ENCODE data around the gene TGFBR3.
"Not testable (repeated sequence)": the region's sequence is repeated elsewhere in the genome, so short reads cannot be mapped to it uniquely, and the experiment has no call there.

TGFBR3 gene

DNA sequence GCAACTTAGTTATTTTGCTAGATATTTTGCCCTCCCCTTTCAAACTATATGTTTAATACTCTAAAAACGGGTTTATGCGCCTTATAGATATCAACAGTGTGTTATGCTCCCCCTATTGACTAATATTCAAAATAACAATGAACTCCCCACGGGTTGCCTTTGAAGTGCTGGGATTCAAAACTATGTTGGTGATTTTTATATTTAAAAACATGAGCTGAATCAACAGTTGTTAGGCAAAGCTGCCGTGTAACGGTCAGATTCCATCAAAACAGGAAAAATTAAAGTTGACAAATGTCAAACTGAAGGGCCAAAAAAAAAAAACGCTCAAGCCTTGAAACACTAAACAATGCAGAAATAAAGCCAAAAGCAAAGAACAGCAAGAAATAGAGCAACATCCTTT, 2.5 kb downstream of the TGFBR3 start:
- no peak for DNase-seq (ENCODE audit: low spot score)

DNA sequence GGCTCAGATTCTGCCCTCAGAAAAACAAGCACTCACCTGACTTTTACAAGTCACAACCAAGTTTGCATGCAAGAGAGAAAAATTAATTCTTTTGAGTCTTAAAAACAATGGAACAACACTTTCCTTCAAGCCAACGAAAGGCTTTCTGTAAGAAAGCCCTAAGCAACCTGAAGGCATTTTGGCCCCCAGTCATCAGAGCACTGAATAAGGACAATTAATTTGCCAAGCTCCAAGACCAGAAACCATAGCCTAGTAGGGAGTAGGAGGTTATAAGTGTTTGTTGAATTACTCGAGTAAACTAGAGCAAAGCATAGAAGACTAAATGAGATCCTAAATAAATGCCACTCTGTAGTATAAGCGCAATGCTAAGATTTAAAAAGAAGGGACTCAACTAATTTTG, 4.7 kb downstream of the TGFBR3 start:
- peak; percentile 16 for DNase-seq (ENCODE audit: low spot score)

DNA sequence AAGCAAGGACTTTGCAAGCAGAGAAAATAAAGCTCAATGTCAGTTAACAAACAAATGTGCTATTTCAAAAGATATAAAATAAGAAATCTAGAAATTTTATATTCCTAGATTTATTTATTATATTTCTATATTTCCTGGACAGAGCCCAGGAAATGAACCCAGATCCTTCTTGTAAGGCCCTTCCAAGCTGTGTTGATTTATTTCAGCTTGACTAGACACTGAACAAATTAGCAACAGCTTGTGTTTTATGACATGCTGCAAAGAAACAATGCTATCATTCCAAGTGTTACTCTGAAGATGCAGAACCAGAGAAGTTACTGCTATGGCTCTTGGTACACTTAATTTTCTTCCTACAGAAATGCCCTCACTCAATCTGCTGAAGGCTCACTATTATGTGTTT, 6.2 kb downstream of the TGFBR3 start:
- DNase-seq (ENCODE audit: low spot score) = peak; percentile 10

DNA sequence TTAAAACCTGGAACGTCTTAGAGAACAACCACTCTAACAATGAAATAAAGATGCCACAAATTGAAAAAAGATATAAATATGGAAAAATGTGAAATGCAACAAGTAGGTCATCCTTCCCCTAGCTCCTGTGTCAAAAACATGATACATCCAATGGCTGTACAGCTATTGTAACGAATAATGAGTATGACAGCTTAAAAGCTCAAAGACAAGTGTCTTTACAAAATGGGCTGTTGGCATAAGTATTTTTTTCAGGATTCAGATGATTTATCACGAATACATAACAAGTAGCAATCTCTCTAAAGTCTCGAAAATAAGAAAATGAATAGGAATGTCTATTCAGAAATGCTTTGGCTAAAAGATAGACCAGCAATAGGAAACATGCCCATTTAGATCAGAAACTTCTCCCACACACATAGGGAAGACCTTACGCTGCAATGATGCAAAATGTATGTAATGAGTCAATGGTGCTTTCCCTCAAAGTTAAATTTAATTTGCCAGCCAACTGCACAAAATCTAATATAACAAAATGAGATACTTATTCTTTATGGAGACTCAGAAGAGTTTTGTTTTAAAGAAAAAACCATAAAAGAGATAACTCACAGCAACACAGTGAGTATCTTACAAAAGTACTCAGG, 8.3 kb downstream of the TGFBR3 start:
- no peak for DNase-seq (ENCODE audit: low spot score)

DNA sequence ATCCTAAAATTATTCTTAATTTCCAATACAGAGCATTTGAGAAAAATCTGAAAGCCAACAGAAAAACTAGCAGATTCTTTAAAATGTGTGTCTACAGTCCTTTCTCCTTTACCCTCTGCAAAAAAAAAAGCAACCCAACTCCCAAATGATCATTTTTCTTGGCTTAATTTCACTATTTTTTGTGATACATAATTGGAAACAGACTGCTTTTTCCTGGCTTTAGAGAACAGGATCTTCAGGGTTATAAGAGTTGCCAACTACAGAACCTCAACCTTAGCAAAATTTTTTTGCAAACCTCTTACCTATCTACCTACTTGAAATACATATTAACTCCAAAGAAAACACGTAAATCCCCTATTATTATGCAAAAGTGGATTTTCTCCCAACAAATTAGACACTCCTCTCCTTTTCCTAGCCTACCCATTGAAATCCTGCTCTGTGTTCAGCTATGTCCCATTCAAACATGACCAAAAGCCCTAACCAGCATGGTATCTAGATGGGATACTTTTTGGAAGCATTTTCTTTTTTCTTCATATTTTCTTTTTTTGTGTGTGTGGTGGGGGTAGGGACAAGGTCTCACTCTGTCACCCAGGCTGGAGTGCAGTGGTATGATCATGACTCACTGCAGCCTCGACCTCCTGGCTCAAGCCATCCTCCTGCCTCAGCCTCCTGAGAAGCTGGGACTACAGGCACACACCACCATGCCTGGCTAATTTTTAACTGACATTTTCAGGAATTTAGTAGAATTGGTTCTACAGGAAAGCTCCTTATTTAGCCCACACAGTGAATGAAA, 9.0 kb downstream of the TGFBR3 start:
- no peak for DNase-seq (ENCODE audit: low spot score)

DNA sequence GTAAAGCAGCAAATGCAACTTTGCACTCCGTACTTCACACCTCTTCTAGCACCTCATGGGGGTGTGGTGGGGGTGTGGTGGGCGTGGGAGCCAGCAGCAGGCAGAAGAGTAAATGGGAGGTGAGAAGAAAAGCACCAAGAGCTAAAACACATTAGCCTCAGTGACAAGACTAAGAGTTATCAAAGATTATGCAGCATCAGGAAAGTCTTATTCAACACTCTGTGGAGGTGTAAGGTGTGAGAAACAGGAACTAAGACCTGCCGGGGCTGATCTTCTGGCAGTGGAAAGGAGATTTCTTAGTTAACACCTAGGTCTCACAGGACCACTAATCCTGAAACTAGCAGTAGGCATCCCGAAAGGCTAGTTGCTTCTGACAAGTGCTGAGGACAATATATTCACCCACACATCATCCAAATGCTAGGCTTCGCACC, 9.9 kb downstream of the TGFBR3 start:
- no peak for DNase-seq (ENCODE audit: low spot score)

DNA sequence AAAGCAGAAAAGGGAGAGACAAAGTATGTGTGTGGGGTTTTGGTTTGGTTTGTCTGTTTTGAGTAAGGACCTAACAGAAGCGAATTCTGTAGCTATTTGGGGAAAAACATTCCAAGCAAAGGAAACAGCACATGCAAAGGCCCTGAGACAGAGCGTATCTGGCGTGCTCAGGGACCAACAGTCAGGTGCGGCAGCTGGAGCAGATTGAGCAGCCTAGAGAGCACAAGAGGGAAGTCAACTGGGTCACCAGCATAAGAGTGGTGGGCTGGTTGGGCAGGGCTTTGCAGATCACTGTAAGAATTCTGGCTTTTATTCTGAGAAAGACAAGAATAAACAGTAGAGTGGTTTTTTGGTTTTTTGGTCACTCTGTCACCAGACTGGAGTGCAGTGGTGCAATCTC, 11.8 kb downstream of the TGFBR3 start:
- DNase-seq (ENCODE audit: low spot score) = no peak

DNA sequence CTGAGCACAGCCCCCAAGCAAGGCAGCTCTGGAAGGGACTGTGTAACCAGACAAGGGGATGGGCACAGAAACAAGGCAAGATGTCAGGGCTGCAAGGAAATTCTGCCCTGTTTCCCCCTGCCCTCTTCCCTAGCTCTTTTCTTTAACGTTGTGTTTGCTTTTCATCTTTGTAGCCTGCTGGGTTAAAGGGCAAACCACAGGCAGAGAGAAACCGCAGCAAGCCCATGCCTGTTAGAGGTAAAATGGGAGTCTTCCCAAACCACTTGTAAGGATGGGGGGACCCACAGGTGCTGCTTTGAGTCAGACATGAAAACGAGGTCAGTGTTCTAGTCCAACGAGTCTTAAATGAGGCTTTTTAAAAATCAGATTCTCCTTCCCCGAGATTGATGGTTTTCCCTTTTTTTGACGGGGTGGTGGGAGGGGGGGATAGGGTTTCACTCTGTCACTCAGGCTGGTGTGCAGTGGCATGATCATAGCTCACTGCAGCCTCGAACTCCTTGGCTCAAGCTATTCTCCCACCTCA, 13.3 kb downstream of the TGFBR3 start:
- no peak for DNase-seq (ENCODE audit: low spot score)

DNA sequence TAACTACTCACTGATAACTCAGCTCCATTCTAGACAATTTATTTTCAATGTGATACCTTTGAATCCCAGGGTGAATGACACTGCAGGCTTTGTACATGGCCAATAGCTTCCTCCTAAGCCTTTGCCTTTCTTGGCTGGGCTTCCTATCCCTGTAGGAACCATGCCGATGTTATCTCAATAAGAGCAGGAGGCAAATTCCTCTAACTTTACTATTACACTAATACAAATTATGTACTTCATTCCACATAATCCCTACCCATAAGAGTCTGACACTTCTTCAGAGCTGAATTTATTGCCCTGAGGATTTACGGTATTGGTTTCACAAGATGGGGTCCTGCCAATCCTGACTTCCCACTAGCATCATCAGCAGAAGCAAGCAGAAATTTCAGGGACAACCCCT, 14.0 kb downstream of the TGFBR3 start:
- DNase-seq (ENCODE audit: low spot score) = no peak

DNA sequence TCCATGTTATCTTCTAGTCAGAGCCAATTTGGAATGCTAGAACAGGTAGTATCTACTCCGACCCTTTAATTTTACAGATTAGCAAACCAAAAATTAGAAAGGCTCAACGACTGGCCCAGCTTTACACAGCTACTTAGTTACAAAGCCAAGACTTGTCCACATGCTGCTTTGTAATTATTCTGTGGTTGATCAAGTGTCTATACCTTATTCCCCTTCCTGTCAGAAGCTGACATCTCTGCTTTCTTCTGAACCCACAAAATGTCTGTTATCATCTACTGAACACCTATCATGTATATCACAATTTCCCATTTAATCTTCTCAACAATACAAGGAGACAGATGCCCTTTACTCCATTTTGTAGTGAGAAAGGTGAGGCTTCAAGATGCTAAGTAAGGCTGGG, 15.6 kb downstream of the TGFBR3 start:
- no peak for DNase-seq (ENCODE audit: low spot score)

DNA sequence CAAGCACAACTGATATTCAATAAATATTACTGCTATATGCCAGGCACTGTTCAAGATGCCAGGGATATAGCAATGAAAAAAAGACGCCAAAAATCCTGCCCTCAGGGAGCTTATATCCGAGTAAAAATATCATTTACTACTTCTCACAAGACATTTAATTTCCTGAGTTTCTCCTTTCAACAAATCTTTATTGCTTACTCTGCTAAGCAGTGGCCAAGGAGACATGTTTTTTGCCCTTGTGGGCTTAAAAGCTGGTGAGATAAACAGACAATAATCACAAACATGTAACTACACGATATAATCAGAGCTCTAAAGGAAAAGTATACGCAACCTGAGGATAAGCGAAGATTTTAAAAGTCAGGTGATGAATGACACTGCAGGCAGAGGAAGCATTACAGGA, 19.5 kb downstream of the TGFBR3 start:
- no peak for DNase-seq (ENCODE audit: low spot score)

DNA sequence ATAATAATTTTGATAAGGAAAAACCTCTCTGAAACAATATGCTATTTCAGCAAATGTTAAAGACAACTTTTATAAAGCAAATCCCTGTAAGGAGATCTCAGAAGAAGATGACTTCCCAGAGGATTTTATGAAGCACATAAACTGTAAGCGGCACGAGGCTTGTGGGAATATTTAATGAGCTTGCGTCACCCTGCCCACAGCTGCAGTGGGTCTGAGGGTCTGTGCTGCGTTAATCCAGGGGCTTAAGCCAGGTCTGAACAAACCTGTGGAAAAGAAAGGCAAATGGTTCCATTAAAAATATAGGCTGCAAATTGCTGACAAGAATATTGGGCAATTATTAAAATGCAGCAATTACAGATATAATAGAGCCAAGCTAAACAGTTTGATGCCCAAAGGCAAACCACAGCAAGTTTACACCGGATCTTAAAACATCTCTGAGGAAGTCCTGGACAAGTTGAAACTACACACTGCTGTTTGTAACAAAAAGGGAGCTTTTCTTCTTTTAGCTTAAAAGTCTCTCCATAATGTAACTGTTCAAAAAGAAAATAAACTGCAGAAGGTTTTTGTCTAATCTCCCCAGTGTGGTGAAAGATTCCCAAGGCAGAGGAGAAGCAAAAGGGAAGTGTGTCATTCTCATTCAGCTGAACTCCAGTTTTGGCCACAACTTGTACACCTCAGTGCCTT, 21.8 kb downstream of the TGFBR3 start:
- no peak for DNase-seq (ENCODE audit: low spot score)

DNA sequence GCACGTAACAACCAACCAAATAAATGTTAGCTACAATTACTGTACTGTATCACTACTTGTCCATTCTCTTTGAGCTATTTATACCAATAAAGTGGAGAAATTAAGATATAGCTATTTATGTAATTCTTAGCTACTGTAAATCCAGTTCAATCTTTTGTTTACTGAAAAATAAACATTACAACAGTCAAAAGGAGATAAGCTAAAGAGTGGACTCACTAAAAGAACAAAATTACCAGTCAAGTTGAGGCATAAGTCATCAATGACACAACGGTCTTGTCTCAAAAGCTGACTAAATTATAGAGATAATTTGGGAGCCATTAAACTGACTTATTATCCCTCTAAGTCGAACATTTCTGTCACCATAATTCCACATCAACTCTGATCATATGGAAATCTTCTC, 22.5 kb downstream of the TGFBR3 start:
- DNase-seq (ENCODE audit: low spot score) = no peak

DNA sequence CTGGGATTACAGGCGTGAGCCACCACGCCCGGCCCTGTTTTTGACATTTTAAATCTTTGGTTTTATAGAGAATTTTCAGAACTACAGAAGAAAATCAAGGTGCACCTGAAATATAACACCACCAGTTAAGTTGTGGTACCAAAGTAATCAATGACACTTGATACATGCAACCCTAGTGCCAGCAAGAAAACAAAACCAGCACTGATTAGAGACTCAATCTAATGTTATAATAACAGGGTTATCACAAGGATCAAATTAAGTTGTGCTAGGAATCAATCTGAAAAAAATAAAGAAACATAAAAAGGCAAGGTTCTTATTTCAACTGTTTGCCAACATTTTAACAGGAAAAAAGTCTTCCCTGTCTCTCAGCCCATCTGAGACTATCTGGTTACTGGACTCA, 23.8 kb downstream of the TGFBR3 start:
- DNase-seq (ENCODE audit: low spot score) = no peak

DNA sequence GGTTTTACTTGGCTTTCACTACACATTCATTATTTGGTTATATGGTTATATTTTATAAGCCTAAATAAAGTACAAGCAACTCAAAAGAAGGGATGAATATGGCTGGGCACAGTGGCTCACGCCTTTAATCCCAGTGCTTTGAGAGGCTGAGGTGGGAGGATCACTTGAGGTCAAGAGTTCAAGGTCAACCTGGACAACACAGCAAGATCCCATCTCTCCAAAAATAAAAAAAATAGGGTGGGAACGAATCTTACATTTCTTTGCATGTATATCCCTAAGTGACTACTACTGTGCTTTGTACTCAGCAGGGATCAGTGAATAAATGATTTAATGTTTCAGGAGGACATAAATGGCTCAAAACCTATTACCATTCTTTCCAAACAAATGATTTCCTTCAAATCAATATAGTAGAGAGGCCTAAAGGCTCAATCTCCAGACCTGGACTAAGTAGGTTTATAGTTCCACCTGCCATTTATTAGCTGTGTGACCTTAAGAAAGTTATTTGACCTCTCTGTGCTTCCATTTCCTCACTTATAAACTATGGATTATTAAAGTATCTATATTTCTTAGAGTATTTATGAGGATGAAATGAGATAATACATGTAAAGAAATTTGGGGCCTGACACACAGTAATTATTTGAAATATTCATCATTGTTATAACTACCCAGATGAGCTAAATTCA, 28.3 kb downstream of the TGFBR3 start:
- DNase-seq (ENCODE audit: low spot score) = no peak

DNA sequence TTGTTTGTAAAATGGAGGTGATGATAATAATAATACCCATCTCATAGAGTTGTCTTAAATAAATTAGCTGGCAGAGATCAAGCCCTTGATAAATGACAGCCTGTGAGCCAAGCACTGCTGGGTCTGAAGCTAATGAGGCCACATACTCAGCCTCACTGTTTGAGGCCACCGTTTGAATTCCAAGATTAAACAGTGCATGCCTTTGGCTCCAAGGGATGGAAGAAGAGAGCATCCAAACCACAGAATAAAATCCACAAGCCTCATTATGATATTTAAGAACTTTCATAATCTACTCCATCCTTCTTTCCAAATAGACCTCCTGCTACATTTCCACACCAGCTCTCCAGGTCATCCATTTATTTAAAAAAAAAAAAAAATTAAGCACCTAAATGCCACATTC, 29.0 kb downstream of the TGFBR3 start:
- DNase-seq (ENCODE audit: low spot score) = no peak

DNA sequence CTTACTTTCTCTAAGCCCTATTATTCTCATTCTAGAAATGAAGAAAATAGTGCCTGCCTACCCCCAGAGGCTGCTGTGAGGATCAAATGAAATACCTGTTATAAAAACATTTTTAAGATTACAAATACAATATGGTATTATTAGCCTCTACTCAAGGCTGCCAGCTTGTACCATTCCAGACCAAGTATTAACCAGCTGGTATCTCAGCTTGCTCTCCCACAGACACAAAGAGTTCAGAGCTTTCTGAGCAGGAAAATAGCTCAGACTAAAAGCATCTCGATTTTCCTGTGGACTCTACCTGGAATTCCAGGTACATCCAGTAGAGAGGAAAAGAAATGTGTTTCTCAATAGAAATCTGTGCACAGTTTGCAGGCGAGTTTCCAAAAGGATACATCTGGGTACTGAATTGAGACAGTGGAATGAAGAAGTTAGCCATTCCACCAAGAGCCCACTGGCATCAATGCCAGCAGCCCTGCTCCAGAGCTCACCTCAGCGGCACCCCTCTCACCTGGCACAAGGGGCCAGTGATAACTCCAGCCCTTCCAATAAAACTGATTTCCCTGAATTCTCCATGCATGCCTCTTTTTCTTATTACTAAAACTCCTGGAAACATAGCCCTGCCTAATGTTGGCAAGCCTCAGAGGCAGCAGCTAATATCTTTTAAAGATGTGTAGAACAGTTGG, 31.0 kb downstream of the TGFBR3 start:
- no peak for DNase-seq (ENCODE audit: low spot score)

DNA sequence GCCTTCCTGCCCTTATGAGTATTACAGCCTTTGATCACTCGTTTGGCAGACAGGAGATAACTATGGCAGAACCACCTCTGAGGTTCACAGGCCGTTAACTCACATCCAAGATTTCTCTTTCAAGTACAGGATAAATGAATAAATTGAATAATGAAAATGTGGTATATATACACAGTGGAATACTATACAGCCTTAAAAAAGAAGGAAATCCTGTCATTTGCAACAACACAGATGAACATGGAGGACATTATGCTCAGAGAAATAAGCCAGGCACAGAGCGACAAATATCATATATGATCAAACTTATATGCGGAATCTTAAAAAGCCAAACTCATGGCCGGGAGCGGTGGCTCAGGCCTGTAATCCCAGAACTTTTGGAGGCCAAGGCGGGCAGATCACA, 32.6 kb downstream of the TGFBR3 start:
- no peak for DNase-seq (ENCODE audit: low spot score)

DNA sequence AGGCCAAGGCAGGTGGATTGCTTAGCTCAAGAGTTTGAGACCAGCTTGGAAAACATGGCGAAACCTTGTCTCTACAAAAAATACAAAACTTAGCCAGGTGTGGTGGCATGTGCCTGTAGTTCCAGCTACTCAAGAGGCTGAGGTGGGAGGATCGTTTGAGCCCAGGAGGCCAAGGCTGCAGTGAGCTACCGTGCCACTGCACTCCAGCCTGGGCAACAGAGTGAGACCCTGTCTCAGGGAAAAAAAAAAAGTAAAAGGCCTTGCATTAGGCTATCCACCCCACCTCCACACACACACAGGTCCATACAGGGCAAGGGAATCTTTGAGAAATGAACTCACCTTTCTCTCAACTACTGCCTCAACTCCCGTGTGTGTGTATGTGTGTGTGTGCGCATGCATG, 33.9 kb downstream of the TGFBR3 start:
- not testable (repeated sequence) for DNase-seq (ENCODE audit: low spot score)

DNA sequence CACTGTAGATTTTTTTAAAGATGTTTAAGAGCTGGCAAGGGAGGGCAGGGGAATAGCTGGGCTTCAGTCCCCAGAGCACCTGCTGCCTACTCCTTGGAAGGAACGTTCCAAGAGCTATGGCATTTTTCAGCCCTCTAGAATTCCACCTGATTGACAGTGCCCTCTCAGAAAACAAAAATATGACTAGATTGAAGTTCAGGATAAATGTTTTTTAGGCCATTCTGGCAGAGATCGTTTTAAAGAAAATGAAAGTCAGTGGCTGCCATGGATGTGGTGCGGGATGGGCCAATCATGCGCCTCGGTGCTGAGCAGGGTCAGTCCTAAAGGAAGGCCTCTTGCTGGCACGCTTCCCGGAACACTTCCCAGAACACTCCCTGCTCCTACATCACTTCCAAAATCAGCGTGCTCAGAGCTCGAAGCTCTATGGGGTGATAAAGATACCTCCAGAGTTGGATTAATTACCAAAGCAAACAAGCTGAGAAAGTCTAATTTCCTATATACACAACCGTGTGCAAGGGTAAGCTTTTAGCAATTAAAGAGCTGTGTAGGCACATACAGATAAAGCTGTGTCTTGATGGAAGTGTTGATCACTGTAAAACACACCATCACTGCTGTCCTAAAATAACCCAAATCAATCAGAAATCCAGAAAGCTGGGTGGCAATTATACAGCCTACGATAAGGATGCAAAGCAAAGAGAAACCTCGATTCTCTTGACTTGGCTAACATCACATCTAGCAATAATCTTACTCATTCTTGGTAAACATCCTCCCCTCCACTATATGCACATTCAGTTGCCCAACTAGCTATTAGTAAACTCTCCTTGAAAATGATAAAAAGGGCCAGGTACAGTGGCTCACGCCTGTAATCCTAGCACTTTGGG, 34.6 kb downstream of the TGFBR3 start:
- DNase-seq (ENCODE audit: low spot score) = peak; percentile 75

DNA sequence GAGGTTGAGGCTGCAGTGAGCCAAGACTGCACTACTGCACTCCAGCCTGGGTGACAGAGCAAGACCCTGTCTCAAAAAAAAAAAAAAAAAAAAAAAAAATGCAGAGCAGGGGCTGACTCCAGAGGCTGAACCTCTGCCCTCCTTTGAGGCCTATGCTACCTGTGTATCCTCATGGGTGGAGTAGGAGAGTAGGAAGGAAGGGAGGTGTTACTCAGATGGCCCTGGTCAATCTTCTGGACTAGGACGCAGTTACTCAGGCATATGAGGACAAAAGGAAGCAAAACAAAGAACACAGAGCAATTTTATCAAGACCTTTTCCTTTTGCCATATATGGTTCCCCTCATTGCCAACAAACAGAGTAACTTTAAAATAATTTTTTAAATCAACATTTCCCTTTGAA, 35.2 kb downstream of the TGFBR3 start:
- no peak for DNase-seq (ENCODE audit: low spot score)
